Sigmoid colon (tissue), 4 donors: ENCODE results near the gene GOT1.

ENCODE experiments used
- EP300 ChIP-seq, 4 donors: sonication (generic); formaldehyde crosslinking; IDR thresholded peaks; one replicate each; pipeline ENCODE4 v1.6.1; 2017; ENCODE audit warnings: antibody characterized with exemption in 4 of 4
- POLR2A ChIP-seq, 2 donors: fragments of 450-650 bp; IDR thresholded peaks; one replicate each; pipeline ENCODE4 v1.6.1; 2016; ENCODE audit warnings: antibody characterized with exemption in 2 of 2, mild to moderate bottlenecking in 2 of 2, moderate library complexity in 2 of 2
- POLR2AphosphoS5 ChIP-seq, 4 donors: sonication (generic); formaldehyde crosslinking; IDR thresholded peaks; one replicate each; pipeline ENCODE4 v1.6.1; 2017; ENCODE audit warnings: antibody characterized with exemption in 4 of 4
- TF ChIP-seq, protein P1 (sequence below), 4 experiments: fragments of 450-650 bp in 3 of 4; fragments of 200-600 bp in 1 of 4; IDR thresholded peaks; one replicate each; pipeline ENCODE4 v1.5.1; 2016 to 2019; ENCODE audit warnings: antibody characterized with exemption in 4 of 4, mild to moderate bottlenecking in 3 of 4, moderate library complexity in 2 of 4

- no peak for TF ChIP-seq POLR2A (IDR thresholded peaks at IDR 0.05)
- TF ChIP-seq, protein P1, sequence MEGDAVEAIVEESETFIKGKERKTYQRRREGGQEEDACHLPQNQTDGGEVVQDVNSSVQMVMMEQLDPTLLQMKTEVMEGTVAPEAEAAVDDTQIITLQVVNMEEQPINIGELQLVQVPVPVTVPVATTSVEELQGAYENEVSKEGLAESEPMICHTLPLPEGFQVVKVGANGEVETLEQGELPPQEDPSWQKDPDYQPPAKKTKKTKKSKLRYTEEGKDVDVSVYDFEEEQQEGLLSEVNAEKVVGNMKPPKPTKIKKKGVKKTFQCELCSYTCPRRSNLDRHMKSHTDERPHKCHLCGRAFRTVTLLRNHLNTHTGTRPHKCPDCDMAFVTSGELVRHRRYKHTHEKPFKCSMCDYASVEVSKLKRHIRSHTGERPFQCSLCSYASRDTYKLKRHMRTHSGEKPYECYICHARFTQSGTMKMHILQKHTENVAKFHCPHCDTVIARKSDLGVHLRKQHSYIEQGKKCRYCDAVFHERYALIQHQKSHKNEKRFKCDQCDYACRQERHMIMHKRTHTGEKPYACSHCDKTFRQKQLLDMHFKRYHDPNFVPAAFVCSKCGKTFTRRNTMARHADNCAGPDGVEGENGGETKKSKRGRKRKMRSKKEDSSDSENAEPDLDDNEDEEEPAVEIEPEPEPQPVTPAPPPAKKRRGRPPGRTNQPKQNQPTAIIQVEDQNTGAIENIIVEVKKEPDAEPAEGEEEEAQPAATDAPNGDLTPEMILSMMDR (IDR thresholded peaks at IDR 0.05) = no peak
- no peak for TF ChIP-seq POLR2AphosphoS5 (IDR thresholded peaks at IDR 0.05)
- TF ChIP-seq EP300 (IDR thresholded peaks at IDR 0.05) = no peak
These were observed 9.1 kb downstream of the GOT1 start for GRCh38 chr10:99421233-99421739.
